ENCODE measurements around the gene CLPSL1. TPM values are rescaled to one million over a fixed set of nuclear protein-coding genes. Genes with fewer than 3 reads are reported as not detected.
"Not testable (repeated sequence)": the region's sequence is repeated elsewhere in the genome, so short reads cannot be mapped to it uniquely, and the experiment has no call there.

Gene CLPSL1, protein sequence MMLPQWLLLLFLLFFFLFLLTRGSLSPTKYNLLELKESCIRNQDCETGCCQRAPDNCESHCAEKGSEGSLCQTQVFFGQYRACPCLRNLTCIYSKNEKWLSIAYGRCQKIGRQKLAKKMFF
- not detected for polyA plus RNA-seq (2013, experiment 1 of 2)
- polyA plus RNA-seq (2013, experiment 2 of 2) = not detected

DNA sequence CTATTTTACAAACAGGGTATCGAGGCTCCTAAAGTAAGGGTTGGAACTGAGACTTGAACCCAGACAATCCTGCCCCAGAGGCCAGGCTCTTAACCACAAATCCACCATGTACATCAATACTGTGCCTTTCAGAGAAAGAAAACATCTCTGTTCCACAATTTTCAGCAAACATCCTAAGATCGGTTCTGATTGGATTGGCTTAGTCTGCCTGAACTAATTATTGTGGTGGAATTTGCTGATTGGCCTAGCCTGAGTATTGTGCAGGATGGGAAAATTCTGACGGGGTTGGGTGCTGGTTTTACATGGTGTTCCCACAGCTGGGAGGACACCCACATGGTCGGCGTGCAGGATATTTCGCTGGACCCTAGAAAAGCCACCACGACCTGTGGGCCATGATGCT is at the start of gene CLPSL1:
CLPSL1 (plus strand) TSS at position 301 of the 400 bp plus-strand sequence; CDS start at position 393, 92 bp downstream.
- Histone ChIP-seq H3K4me3 (ENCODE audit: extremely low read depth, insufficient read depth, low read length, poor library complexity, severe bottlenecking) (no peak within 1 kb of the TSS), H3K4me1 (ENCODE audit: control insufficient read depth, insufficient read depth, low read length, poor library complexity, severe bottlenecking) (no peaks in the 10 kb centered on the region), H3K9me3 (ENCODE audit: control insufficient read depth, low read length) (no peaks in the 10 kb centered on the region), H3K27ac (ENCODE audit: low read depth, low read length, severe bottlenecking) (no peak within 1 kb of the TSS), H3K36me3 (ENCODE audit: control insufficient read depth, insufficient read depth, low read length) (no peaks in the 10 kb centered on the region)
- WGBS, 2 experiments (ENCODE audit: insufficient coverage in 2 of 2) = 79 to 87% methylated on average over 2 to 3 of the region's 7 CpGs

DNA sequence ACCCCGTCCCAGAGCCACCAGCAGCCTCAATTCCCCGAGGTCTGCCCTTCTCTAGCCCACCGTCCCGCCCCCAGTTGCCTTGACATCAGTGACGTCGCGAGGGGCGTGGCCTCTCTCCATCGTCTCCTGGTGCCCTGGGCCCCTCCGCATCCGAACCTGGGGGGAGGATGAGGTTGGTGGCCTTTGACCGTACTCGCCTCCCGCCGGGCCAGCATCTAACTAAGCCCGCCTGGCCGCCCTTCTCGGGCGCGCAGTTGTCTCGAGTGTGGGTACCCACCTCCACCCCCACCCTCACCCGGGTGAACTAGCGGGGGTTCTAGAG is 49.4 kb upstream of the CLPSL1 start:
- 0% methylated on average over 2 to 7 of the region's 23 CpGs for WGBS, 2 experiments (ENCODE audit: insufficient coverage in 2 of 2)
- peak overlapping the region; percentile 59 for H3K4me3 ChIP-seq (ENCODE audit: extremely low read depth, insufficient read depth, low read length, poor library complexity, severe bottlenecking)
- peaks cover 16% of the 10 kb centered on the region for H3K4me1 ChIP-seq (ENCODE audit: control insufficient read depth, insufficient read depth, low read length, poor library complexity, severe bottlenecking)
- H3K36me3 ChIP-seq (ENCODE audit: control insufficient read depth, insufficient read depth, low read length) = no peaks in the 10 kb centered on the region
- no peaks in the 10 kb centered on the region for H3K9me3 ChIP-seq (ENCODE audit: control insufficient read depth, low read length)
- H3K27ac ChIP-seq (ENCODE audit: low read depth, low read length, severe bottlenecking) = peak overlapping the region; percentile 93

DNA sequence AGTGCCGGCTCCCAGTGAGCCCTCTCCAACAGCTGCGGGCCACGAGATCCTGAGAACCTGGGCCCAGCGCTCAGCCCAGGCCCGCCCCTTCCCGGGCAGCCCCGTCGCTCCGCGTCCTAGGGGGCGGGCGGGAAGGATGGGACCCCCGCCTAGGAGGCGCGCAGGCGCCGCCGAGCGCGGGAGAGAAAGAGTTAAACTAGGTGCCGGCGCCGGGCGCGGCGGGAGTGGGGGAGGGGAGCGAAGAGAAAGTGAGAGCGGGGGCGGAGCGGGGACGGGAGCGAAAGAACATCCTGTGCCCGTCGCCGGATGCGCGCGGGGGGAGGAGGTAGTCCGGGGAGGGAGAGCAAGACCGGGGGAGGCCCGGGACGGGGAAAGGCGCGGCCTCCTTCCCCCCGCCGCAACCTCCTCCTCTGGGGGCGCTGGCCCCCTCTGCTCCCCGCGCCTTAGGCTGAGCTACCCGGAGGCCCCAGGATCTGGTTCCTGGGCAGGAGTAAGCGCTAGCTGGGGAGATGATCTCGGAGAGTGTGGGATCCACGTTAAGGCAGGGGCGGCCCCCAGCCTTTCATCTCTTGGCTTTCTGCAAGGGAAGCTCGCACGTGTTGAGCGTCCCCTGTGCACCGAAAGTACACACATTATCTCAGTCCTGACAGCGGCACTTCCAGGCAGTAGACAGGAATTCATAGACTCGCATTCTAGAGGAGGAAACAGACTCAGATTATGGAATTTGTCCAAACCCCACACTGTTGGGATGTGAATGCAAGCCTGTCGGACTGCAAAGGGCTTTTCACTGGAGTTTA is 48.9 kb upstream of the CLPSL1 start:
- WGBS, 2 experiments (ENCODE audit: insufficient coverage in 2 of 2) = 0% methylated on average over 29 to 33 of the region's 61 CpGs

DNA sequence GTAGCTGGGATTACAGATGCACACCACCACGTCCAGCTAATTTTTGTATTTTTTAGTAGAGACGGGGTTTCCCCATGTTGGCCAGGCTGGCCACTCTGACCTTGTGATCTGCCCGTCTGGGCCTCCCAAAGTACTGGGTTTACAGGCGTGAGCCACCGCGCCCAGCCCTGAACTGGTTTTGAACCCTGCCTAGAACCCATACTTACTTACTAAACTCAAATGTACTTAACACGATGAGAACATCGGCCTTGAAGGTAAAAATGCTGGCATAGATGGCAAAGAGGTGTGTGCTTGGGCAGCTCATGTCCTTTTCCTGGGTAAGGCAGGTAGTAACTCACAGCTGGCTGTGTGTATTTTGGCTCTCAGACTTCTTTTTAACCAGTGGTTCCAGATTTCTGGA is 47.2 kb upstream of the CLPSL1 start:
- no peak overlapping the region for H3K27ac ChIP-seq (ENCODE audit: low read depth, low read length, severe bottlenecking)

More for the DNA sequence above, 48.9 kb upstream of the CLPSL1 start:
- Histone ChIP-seq H3K4me1 (ENCODE audit: control insufficient read depth, insufficient read depth, low read length, poor library complexity, severe bottlenecking) (peaks cover 10% of the 10 kb centered on the region), H3K27ac (ENCODE audit: low read depth, low read length, severe bottlenecking) (peak overlapping the region; percentile 93), H3K9me3 (ENCODE audit: control insufficient read depth, low read length) (no peaks in the 10 kb centered on the region), H3K36me3 (ENCODE audit: control insufficient read depth, insufficient read depth, low read length) (no peaks in the 10 kb centered on the region), H3K4me3 (ENCODE audit: extremely low read depth, insufficient read depth, low read length, poor library complexity, severe bottlenecking) (peak overlapping the region; percentile 59)

DNA sequence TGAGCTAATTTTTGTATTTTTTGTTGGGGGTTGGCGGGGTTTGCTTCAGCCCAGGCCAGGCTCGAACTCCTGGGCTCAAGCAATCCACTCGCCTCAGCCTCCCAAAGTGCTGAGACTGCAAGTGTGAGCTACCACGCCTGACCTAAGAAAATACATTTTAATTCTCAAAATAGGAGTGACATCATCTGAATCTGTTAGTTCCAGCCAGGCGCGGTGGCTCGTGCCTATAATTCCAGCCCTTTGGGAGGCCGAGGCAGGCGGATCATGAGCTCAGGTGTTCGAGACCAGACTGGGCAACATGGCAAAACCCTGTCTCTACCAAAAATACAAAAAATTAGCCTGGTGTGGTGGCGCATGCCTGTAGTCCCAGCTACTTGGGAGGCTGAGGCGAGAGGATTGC is 46.5 kb upstream of the CLPSL1 start:
- not testable (repeated sequence) for H3K36me3 ChIP-seq (ENCODE audit: control insufficient read depth, insufficient read depth, low read length); H3K4me3 ChIP-seq (ENCODE audit: extremely low read depth, insufficient read depth, low read length, poor library complexity, severe bottlenecking); H3K4me1 ChIP-seq (ENCODE audit: control insufficient read depth, insufficient read depth, low read length, poor library complexity, severe bottlenecking); H3K27ac ChIP-seq (ENCODE audit: low read depth, low read length, severe bottlenecking); H3K9me3 ChIP-seq (ENCODE audit: control insufficient read depth, low read length)
- WGBS, 2 experiments (ENCODE audit: insufficient coverage in 2 of 2) = 95% methylated on average over 9 to 11 of the region's 12 CpGs

More for the DNA sequence above, 47.2 kb upstream of the CLPSL1 start:
- no peaks in the 10 kb centered on the region for H3K36me3 ChIP-seq (ENCODE audit: control insufficient read depth, insufficient read depth, low read length)
- WGBS, 2 experiments (ENCODE audit: insufficient coverage in 2 of 2) = 91 to 92% methylated on average over 4 to 7 of the region's 8 CpGs
- no peak overlapping the region for H3K4me3 ChIP-seq (ENCODE audit: extremely low read depth, insufficient read depth, low read length, poor library complexity, severe bottlenecking)
- H3K4me1 ChIP-seq (ENCODE audit: control insufficient read depth, insufficient read depth, low read length, poor library complexity, severe bottlenecking) = peaks cover 3% of the 10 kb centered on the region
- no peaks in the 10 kb centered on the region for H3K9me3 ChIP-seq (ENCODE audit: control insufficient read depth, low read length)

DNA sequence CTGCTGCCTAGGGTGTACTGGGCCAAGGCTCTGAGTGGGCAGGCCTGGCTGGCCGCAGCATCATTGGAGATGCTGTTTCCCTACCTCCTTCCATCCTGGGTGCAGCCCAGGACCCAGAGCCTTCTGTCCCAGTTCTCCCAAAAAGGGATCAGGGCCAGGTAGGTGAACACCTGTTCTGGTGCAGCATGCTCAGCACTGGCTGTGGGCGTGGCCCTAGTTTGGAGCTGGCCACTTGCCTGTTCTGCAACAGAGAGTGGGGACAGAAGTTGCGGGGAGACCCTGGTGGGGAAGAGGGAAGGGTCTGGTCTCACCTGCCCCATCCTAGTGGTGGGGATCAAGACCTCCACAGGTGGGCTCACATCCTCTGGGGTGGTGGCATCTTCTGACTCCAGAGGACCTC is 45.4 kb upstream of the CLPSL1 start:
- Histone ChIP-seq H3K36me3 (ENCODE audit: control insufficient read depth, insufficient read depth, low read length) (no peaks in the 10 kb centered on the region), H3K9me3 (ENCODE audit: control insufficient read depth, low read length) (no peaks in the 10 kb centered on the region), H3K27ac (ENCODE audit: low read depth, low read length, severe bottlenecking) (no peak overlapping the region), H3K4me3 (ENCODE audit: extremely low read depth, insufficient read depth, low read length, poor library complexity, severe bottlenecking) (no peak overlapping the region), H3K4me1 (ENCODE audit: control insufficient read depth, insufficient read depth, low read length, poor library complexity, severe bottlenecking) (peaks cover 11% of the 10 kb centered on the region)
- WGBS, 2 experiments (ENCODE audit: insufficient coverage in 2 of 2) = 93 to 95% methylated on average over 3 of the region's 3 CpGs

DNA sequence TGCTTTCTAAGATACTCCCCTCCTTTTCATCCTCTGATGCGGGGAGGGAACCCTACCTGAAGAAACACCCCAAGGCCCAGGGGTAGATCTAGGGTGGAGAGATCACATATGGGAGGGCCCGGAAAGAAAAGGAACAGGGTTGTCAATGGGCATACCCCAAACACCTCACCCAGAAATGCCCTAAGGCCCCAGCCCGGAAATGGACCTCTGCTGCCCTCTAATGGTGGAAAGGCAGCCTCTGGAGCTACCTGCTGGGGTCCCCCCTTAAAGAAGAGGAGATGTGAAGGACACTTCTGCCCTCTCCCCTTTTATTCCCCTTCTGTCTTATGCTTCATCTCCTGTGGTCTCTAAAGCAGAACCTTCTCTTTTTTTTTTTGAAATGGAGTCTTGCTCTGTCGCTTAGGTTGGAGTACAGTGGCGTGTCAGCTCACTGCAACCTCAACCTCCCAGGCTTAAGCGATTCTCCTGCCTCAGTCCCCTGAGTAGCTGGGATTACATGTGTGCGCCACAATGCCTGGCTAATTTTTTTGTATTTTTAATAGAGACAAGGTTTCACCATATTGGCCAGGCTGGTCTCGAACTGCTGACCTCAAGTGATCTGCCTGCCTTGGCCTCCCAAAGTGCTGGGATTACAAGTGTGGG is 44.4 kb upstream of the CLPSL1 start:
- H3K4me3 ChIP-seq (ENCODE audit: extremely low read depth, insufficient read depth, low read length, poor library complexity, severe bottlenecking) = no peak overlapping the region
- H3K9me3 ChIP-seq (ENCODE audit: control insufficient read depth, low read length) = no peaks in the 10 kb centered on the region
- no peak overlapping the region for H3K27ac ChIP-seq (ENCODE audit: low read depth, low read length, severe bottlenecking)
- H3K36me3 ChIP-seq (ENCODE audit: control insufficient read depth, insufficient read depth, low read length) = no peaks in the 10 kb centered on the region
- WGBS, 2 experiments (ENCODE audit: insufficient coverage in 2 of 2) = 64 to 98% methylated on average over 4 to 5 of the region's 8 CpGs
- H3K4me1 ChIP-seq (ENCODE audit: control insufficient read depth, insufficient read depth, low read length, poor library complexity, severe bottlenecking) = peaks cover 12% of the 10 kb centered on the region

DNA sequence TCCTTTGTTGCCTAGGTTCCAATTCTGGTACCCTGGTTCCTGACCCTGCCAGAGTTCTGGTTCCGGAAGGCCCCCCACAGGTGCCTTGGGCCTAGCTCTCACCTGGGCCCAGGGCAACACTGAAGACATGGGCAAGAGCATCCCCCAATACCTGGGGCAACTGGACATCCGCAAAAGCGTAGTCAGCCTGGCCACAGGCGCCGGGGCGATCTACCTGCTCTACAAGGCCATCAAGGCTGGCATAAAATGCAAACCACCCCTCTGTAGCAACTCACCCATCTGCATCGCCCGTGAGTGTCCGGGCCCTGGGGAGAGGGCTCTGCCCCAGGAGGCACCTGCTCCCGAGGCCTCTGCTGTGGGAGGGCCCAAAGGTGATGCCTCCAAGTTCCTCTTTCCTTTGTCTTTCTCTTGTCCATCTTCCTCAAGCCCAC is 43.8 kb upstream of the CLPSL1 start, which contains the start of gene ARMC12:
ARMC12 (plus strand) TSS at position 51 of the 431 bp plus-strand sequence; CDS start at position 128, 77 bp downstream.
- 94 to 97% methylated on average over 7 to 10 of the region's 10 CpGs for WGBS, 2 experiments (ENCODE audit: insufficient coverage in 2 of 2)
- Histone ChIP-seq H3K9me3 (ENCODE audit: control insufficient read depth, low read length) (no peaks in the 10 kb centered on the region), H3K27ac (ENCODE audit: low read depth, low read length, severe bottlenecking) (no peak within 1 kb of the TSS), H3K4me1 (ENCODE audit: control insufficient read depth, insufficient read depth, low read length, poor library complexity, severe bottlenecking) (peaks cover 12% of the 10 kb centered on the region), H3K4me3 (ENCODE audit: extremely low read depth, insufficient read depth, low read length, poor library complexity, severe bottlenecking) (no peak within 1 kb of the TSS), H3K36me3 (ENCODE audit: control insufficient read depth, insufficient read depth, low read length) (no peaks in the 10 kb centered on the region)

DNA sequence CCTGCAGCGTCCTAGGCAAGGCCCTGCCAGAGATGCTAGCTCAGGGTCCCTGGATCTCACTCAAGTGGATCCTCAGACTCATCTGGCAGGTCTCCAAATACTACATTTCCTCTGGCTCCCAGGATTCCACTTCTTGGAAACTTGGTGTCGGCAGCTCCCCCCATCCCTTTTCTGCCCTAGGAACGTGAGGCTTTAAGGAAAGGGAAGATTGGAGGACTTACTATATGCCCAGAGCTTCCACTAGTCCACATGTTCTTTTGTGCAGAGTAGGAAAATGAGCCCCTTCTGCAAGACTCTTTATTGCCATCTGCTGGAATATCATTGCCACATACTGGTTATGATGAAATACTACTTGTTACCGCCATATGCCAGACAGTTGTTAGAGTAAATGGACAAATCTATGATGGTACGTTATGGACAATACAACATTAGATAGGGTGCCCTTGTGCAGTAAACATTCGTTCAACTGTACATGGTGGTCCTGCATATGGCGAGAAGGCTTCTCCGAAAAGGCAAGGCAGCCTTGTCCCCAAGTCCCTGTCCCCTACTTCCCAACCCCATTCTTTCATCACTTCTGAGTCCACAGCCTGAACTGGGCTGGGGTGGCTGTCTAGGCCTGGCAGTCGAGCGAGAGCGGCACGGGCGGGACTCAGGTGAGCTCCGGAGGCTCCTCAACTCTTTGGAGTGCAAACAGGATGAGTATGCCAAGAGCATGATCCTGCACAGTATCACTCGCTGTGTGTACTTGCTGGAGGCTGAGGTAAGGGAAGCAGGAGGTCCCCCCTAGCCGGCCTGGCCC is 43.2 kb upstream of the CLPSL1 start:
- 87 to 93% methylated on average over 10 to 12 of the region's 16 CpGs for whole genome bisulfite sequencing, 2 experiments (ENCODE audit: insufficient coverage in 2 of 2)
- Histone ChIP-seq H3K4me3 (ENCODE audit: extremely low read depth, insufficient read depth, low read length, poor library complexity, severe bottlenecking) (no peak overlapping the region), H3K27ac (ENCODE audit: low read depth, low read length, severe bottlenecking) (no peak overlapping the region), H3K36me3 (ENCODE audit: control insufficient read depth, insufficient read depth, low read length) (no peaks in the 10 kb centered on the region), H3K4me1 (ENCODE audit: control insufficient read depth, insufficient read depth, low read length, poor library complexity, severe bottlenecking) (peaks cover 12% of the 10 kb centered on the region), H3K9me3 (ENCODE audit: control insufficient read depth, low read length) (no peaks in the 10 kb centered on the region)
